CD4-positive, alpha-beta T cell treated with Interferon alpha-2 for 1 hour (primary cell): Measurements from ENCODE around the gene ITGA7.

Experiments
- DNase-seq, 2 donors: peaks; one replicate each; pipeline ENCODE4 v3.0.0-alpha.2; 2020 to 2022

Gene ITGA7, protein sequence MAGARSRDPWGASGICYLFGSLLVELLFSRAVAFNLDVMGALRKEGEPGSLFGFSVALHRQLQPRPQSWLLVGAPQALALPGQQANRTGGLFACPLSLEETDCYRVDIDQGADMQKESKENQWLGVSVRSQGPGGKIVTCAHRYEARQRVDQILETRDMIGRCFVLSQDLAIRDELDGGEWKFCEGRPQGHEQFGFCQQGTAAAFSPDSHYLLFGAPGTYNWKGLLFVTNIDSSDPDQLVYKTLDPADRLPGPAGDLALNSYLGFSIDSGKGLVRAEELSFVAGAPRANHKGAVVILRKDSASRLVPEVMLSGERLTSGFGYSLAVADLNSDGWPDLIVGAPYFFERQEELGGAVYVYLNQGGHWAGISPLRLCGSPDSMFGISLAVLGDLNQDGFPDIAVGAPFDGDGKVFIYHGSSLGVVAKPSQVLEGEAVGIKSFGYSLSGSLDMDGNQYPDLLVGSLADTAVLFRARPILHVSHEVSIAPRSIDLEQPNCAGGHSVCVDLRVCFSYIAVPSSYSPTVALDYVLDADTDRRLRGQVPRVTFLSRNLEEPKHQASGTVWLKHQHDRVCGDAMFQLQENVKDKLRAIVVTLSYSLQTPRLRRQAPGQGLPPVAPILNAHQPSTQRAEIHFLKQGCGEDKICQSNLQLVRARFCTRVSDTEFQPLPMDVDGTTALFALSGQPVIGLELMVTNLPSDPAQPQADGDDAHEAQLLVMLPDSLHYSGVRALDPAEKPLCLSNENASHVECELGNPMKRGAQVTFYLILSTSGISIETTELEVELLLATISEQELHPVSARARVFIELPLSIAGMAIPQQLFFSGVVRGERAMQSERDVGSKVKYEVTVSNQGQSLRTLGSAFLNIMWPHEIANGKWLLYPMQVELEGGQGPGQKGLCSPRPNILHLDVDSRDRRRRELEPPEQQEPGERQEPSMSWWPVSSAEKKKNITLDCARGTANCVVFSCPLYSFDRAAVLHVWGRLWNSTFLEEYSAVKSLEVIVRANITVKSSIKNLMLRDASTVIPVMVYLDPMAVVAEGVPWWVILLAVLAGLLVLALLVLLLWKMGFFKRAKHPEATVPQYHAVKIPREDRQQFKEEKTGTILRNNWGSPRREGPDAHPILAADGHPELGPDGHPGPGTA

DNA sequence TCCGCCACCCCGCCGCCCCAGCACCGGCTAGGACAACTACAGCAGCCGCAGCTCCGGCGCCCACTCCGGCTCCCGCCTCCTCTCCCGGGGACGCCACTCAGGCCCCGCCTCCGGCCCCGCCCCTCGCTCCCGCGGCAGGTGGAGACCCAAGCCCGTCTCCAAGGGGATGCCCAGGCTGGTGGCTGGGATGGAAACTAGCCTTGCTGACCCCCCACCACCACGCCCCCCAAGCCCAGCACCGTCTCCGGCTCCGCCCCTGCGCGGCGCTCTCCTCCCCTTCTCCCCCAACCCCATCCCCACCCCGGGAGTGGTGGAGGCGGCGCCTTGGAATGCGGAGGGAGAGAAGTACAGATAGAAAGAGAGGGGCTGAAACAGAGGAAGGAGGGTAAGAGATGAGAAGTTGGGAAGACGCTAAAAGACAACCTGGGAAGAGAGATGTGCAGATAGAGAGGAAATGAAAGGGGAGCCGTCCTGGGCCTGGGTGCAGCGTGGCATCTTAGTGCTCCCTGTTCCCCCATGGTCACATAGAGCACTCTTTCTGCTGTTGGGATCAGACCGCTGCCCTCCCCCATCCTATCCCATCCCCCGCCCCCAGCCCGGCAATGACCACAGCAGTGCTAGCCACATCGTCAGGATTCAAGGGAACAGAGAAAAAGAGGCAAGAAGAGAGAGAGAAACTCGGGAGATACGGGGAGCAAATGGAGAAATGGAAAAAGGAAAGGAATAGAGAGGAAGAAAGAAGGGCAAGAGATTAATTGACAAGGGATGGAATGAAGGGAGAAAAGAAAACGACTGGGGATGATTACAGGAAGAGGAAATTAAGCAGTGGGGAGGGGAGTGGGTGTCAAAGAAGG, at the start of gene ITGA7:
Gene ITGA7, minus strand, starts transcription at position 64 of the 854 bp plus-strand sequence. CDS start 222 bp downstream, outside the sequence.
- peak; percentile 37 to 67 for DNase-seq

GRCh38 chr12:55755246-55755645, 47.5 kb upstream of the ITGA7 start:
- DNase-seq, result no peak

- DNase-seq, result no peak
These were observed 40.7 kb upstream of the ITGA7 start for GRCh38 chr12:55748230-55748993.

DNA sequence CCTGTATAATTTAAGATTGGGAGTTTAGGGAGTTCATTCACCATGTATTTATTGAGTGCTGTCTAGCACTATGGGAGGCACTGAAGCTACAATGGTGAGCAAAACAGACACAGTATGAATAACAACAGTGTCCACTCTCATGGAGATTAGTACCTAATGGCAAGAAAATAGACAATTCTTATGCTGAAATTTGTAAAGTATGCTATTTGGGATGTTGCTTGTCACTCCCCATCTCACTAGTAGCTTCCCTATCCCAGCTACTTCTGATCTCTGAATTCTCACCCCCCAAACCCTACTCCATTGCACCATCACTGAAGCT, 39.2 kb upstream of the ITGA7 start:
- no peak for DNase-seq

GRCh38 chr12:55746174-55746912, 38.6 kb upstream of the ITGA7 start:
- no peak for DNase-seq

GRCh38 chr12:55745361-55746173, 37.9 kb upstream of the ITGA7 start:
- DNase-seq, result no peak

GRCh38 chr12:55744340-55745030, 36.8 kb upstream of the ITGA7 start:
- no peak for DNase-seq

- peak in 1 of 2 donors; percentile 32 for DNase-seq
These were observed 36.0 kb upstream of the ITGA7 start for GRCh38 chr12:55743406-55744339.

GRCh38 chr12:55742719-55743405, 35.2 kb upstream of the ITGA7 start, which contains the start of gene GDF11:
Gene GDF11, plus strand, starts transcription at chr12:55743122. Its CDS starts 195 bp downstream, at chr12:55743317.
- DNase-seq, result peak; percentile 66 to 85

DNA sequence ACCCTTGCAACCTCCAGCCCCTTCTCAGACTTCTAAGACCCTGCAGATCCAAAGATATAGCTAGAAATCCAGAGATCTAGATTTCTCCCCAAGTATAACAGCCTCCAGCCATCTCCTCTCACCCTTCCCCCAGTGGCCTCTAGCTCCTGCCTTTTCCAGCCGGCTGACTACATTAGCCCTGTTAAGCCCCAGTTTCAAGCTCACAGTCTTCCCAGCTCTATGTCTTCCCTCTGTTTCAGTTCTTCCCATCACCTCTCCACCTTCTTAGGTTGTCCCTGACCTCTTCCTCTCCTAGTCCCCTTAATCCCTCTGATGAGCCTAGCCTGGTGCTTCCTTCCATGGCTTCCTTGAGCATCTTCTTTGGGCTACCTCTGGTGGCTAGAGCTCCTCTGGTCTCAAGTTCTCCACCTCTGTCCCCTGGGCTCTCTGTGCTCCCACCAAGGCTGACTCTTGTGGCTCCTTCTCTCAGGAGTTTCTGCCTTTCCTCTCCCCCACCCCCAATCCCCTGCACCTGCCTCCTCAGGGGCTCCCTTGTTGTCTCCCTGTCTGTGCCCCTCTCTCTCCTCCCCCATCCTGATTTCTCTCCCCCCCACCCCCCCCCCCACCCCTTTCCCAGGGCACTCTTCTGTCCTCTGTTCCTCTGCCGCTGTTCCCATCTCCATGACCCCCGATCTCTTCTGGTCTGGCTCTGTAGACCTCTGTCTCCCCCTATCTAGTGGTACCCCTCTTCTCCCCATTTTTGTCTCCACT, 34.4 kb upstream of the ITGA7 start:
- DNase-seq, result no peak

DNA sequence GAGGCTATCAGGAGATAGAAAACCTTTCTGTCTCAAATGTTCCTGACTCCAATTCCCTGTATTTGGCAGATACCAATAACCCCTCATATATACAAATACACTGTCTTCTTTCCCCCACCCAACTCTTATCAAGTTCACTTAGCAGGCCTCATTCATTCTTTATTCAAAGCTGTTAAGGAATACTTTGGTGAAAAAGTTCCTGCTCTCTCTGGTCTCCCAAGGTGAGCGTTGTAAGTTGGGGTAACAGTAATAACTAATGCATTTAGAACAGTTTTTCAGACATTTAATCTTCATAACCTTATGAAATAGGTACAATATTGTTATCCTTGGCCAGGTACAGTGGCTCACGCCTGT, 31.3 kb upstream of the ITGA7 start:
- no peak for DNase-seq

DNA sequence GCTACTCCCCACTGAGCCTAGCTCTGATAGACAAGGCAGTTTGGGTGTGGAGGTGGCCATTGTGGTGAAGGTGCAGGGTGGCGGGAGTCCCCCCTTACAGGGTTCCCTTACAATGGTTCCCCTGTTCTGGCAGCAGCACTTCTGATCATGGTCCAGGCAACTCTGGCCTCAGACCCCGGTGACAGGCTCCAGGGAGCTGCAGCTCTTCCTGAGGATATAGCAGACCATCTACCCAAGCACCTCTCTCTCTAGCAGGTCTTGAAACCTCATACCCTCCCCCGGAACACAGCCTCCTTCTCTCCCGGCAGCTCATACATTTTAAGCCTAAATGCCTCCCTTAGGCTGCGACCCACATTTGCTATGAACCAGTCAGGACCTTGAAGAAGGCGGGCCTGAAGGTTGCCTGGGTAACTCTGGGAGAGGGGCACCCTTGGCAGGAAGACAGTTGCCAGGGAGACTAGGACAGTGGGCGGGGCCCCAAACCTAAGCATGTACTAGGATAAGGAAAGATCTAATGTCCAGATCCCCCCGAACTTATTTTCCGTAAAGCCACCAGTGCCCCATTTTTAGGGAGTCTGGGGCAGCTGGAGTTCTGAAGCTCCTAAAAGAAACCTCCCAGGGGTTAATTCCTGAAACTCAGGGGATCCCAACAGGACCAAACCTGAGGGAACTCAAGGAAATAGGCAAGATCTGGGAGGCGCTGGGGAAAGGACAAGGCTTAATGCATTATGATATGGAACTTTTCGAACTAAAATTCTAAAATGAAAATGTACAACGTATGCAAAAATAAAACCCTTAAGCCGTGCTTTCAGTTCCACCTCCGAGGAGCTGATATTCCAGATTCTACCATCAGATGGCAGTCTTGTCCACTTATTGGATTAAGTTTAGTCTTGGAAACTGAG, 30.7 kb upstream of the ITGA7 start:
- peak; percentile 76 to 91 for DNase-seq

- no peak for DNase-seq
These were observed 29.9 kb upstream of the ITGA7 start for GRCh38 chr12:55737581-55738122.

- peak; percentile 61 to 71 for DNase-seq
These were observed 29.3 kb upstream of the ITGA7 start for GRCh38 chr12:55736780-55737580.
